ENCODE measurements around the gene DHRS2. TPM values are rescaled to one million over a fixed set of nuclear protein-coding genes. Genes with fewer than 3 reads are reported as not detected.

Gene DHRS2
- total RNA-seq, 4 donors from 2014 or later: not detected

DNA sequence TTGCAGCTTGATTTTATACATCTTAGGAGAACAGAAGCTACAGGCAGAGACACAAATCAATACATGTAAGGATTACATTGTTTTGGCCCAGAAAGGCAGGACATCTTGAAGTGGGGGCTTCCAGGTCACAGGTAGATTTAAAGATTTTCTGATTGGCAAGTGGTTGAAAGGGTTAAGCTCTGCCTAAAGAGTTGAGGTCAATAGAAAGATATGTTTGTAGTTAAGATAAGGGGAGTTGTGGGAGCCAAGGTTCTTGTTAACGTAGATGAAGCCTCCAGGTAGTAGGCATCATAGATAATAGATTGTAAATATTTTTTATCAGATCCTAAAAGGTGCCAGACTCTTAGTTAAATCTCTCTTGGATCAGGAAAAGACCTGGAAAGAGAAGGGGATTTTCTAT lies 5.5 kb upstream of the DHRS2 start:
- 44 to 48% methylated on average over 1 of the region's 1 CpG for WGBS, 2 donors (ENCODE audit: low coverage in 1 of 2)
- Histone ChIP-seq H3K4me1 (peaks cover 0 to 9% (median 3%) of the 10 kb centered on the region in 4 donors), H3K36me3 (no peaks in the 10 kb centered on the region), H3K4me3 (no peak overlapping the region), H3K27ac (no peak overlapping the region), H3K9me3 (peaks cover 0 to 3% of the 10 kb centered on the region in 2 donors), H3K27me3 (no peaks in the 10 kb centered on the region)
- DNase-seq: no peak
- TF ChIP-seq POLR2A (IDR thresholded peaks at IDR 0.05) (no peak), POLR2AphosphoS5 (IDR thresholded peaks at IDR 0.05) (no peak), EP300 (IDR thresholded peaks at IDR 0.05; ENCODE audit: low read depth) (no peak)
- TF ChIP-seq, protein P1, sequence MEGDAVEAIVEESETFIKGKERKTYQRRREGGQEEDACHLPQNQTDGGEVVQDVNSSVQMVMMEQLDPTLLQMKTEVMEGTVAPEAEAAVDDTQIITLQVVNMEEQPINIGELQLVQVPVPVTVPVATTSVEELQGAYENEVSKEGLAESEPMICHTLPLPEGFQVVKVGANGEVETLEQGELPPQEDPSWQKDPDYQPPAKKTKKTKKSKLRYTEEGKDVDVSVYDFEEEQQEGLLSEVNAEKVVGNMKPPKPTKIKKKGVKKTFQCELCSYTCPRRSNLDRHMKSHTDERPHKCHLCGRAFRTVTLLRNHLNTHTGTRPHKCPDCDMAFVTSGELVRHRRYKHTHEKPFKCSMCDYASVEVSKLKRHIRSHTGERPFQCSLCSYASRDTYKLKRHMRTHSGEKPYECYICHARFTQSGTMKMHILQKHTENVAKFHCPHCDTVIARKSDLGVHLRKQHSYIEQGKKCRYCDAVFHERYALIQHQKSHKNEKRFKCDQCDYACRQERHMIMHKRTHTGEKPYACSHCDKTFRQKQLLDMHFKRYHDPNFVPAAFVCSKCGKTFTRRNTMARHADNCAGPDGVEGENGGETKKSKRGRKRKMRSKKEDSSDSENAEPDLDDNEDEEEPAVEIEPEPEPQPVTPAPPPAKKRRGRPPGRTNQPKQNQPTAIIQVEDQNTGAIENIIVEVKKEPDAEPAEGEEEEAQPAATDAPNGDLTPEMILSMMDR (IDR thresholded peaks at IDR 0.05): no peak
- in situ Hi-C loops (cut with MboI; ENCODE audit: low pct_ligation_motif_present in 1 of 4, low pct_unique_long_range_greater_than_20kb in 1 of 4, low sequenced_read_pairs in 3 of 4): loop anchor here in 3 of 4 donors (25.0 kb wide), 2 partner anchors 282 to 307 kb away; no protein-coding TSS in a partner anchor
- intact Hi-C loops (cut with DNase I; ENCODE audit: low total_unique reads): loop anchor here (1.0 kb wide), 1 partner anchor 299 kb away; no protein-coding TSS in a partner anchor

DNA sequence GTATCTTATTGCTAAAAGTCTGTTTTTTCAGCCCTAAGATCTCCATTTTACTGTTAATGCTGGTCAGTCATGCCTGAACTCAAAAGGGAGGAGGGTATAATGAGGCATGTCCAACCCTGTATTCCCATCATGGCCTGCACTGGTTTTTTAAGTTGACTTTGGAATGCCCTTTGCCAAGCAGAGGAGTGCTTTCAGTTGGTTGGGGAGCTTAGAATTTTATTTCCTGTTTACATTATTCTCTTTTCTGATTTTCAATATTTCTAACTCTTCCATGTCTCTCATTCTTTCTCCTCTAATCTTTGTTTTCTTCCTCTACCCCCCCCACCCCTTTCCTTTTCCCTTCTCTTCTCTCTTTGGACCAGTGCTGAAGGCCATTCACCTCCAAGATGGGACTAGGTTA lies 4.9 kb upstream of the DHRS2 start:
- in situ Hi-C loops (cut with MboI; ENCODE audit: low pct_ligation_motif_present in 1 of 4, low pct_unique_long_range_greater_than_20kb in 1 of 4, low sequenced_read_pairs in 3 of 4): loop anchor here in 3 of 4 donors (25.0 kb wide), 2 partner anchors 281 to 306 kb away; no protein-coding TSS in a partner anchor
- intact Hi-C loops (cut with DNase I; ENCODE audit: low total_unique reads): loop anchor here (1.0 kb wide), 1 partner anchor 298 kb away; no protein-coding TSS in a partner anchor

DNA sequence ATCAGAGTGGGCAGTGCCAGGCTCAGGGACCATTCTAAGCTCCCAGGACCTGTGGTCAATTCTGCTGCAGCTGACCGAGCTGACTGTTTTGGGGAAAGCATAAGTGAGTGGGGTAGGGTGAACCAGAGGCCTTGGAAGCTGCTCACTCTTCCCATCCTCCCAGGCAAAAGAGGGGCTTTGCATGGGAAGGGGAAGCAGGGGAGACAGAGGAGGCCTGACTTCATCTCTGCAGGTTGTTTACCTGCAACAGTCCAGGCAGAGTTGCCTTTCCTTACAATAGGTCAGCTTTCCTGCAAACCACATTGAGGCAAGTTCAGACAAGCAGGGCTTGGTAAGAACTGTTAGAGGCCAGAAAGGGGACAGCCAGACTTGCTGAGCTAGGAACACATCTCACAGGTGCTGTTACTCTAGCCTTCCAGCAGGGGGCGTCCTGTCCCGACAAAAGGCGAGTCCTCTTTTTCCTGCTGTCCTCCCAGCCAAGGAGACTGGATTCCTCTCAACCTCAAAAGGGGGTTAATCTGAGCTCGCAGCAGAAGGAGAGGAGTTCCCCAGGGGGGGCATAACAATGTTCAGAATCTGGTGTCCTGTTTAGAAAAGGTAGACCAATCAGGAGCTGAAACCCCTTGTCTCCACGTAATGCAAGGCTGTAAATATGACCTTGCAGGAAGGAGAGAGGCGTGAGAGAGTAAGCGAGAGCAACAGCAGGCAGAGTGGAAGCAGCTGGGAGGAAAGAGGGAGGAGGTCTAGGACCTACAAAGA lies 4.3 kb upstream of the DHRS2 start:
- intact Hi-C loops (cut with DNase I; ENCODE audit: low total_unique reads) (loop anchor here (1.0 kb wide), 1 partner anchor 297 kb away; no protein-coding TSS in a partner anchor), in situ Hi-C loops (cut with MboI; ENCODE audit: low pct_ligation_motif_present in 1 of 4, low pct_unique_long_range_greater_than_20kb in 1 of 4, low sequenced_read_pairs in 3 of 4) (loop anchor here in 3 of 4 donors (25.0 kb wide), 2 partner anchors 280 to 305 kb away; no protein-coding TSS in a partner anchor)
- no peaks in the 10 kb centered on the region for H3K36me3 ChIP-seq
- peak overlapping the region in 1 of 4 donors; percentile 30 for H3K4me3 ChIP-seq
- WGBS, 2 donors (ENCODE audit: low coverage in 1 of 2): 7 to 9% methylated on average over 7 to 8 of the region's 8 CpGs
- peak; percentile 82 for DNase-seq
- TF ChIP-seq EP300 (IDR thresholded peaks at IDR 0.05; ENCODE audit: low read depth) (no peak), POLR2AphosphoS5 (IDR thresholded peaks at IDR 0.05) (no peak)
- TF ChIP-seq, protein P1 (IDR thresholded peaks at IDR 0.05): peak; percentile 89 to 97 (median 92)
- peaks cover 0 to 9% (median 3%) of the 10 kb centered on the region in 4 donors for H3K4me1 ChIP-seq
- no peaks in the 10 kb centered on the region for H3K9me3 ChIP-seq
- peak overlapping the region in 1 of 4 donors; percentile 19 for H3K27ac ChIP-seq
- H3K27me3 ChIP-seq: no peaks in the 10 kb centered on the region

More for the DNA sequence above, 4.9 kb upstream of the DHRS2 start:
- H3K36me3 ChIP-seq: no peaks in the 10 kb centered on the region
- TF ChIP-seq POLR2AphosphoS5 (IDR thresholded peaks at IDR 0.05): no peak
- no peak for TF ChIP-seq EP300 (IDR thresholded peaks at IDR 0.05; ENCODE audit: low read depth)
- TF ChIP-seq, protein P1 (IDR thresholded peaks at IDR 0.05): no peak
- TF ChIP-seq POLR2A (IDR thresholded peaks at IDR 0.05): no peak
- peaks cover 0 to 9% (median 3%) of the 10 kb centered on the region in 4 donors for H3K4me1 ChIP-seq
- no peaks in the 10 kb centered on the region for H3K27me3 ChIP-seq
- no peak overlapping the region for H3K4me3 ChIP-seq
- no peaks in the 10 kb centered on the region for H3K9me3 ChIP-seq
- no peak for DNase-seq
- no peak overlapping the region for H3K27ac ChIP-seq

DNA sequence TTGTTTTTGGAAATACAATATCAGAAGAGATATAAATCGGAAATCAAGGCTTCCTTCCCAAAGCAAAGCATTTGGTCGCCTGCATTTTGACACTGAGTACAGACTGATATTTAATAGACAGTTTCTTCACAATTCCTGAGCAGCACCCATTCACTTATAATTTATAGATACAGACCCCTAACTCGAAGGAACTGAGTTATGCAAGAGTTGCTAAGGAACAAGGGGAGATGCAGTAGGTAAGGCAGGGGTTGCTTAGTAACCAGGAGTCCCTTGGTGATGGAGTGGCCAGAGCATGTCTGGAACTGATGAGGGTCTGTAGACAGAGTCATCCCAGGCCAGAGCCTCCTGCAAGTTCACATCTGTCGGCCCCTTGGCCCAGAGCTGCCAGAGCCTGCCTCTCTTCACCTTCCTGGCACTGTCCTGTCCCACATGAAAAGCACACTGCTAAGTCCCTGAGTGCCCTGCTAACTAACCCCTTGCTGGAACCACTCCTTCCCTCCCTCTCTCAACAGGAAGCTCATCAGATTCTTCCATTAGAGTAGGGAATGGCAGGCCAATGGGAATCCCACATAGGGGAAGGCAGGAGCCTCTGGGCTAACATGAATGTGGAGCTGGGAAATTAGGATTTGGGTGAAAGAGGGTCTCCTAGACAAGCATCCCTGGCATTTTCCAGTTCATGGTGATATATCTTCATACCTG lies 3.6 kb upstream of the DHRS2 start:
- H3K36me3 ChIP-seq: no peaks in the 10 kb centered on the region
- intact Hi-C loops (cut with DNase I; ENCODE audit: low total_unique reads) (no loop called here), in situ Hi-C loops (cut with MboI; ENCODE audit: low pct_ligation_motif_present in 1 of 4, low pct_unique_long_range_greater_than_20kb in 1 of 4, low sequenced_read_pairs in 3 of 4) (loop anchor here in 3 of 4 donors (25.0 kb wide), 2 partner anchors 280 to 305 kb away; no protein-coding TSS in a partner anchor)
- H3K4me3 ChIP-seq: no peak overlapping the region
- peaks cover 0 to 9% (median 3%) of the 10 kb centered on the region in 4 donors for H3K4me1 ChIP-seq
- DNase-seq: no peak
- no peak for TF ChIP-seq POLR2A (IDR thresholded peaks at IDR 0.05)
- TF ChIP-seq POLR2AphosphoS5 (IDR thresholded peaks at IDR 0.05): no peak
- TF ChIP-seq, protein P1 (IDR thresholded peaks at IDR 0.05): no peak
- TF ChIP-seq EP300 (IDR thresholded peaks at IDR 0.05; ENCODE audit: low read depth): no peak
- peak overlapping the region in 1 of 4 donors; percentile 19 for H3K27ac ChIP-seq
- no peaks in the 10 kb centered on the region for H3K9me3 ChIP-seq
- no peaks in the 10 kb centered on the region for H3K27me3 ChIP-seq
- 40 to 55% methylated on average over 2 to 4 of the region's 4 CpGs for WGBS, 2 donors (ENCODE audit: low coverage in 1 of 2)
